HFF-Myc (cell line): ENCODE results near the gene NCKAP1.

Experiments
- DNase-seq: peaks from one replicate; pipeline ENCODE4 v3.0.0-alpha.2; 2011; ENCODE audit warnings: low read depth; ENCODE audit errors: extremely low read depth
- H3K4me3 ChIP-seq: replicated peaks from 2 replicates; pipeline ENCODE4 v1.5.1; 2011; ENCODE audit warnings: low read depth, mild to moderate bottlenecking, control low read depth, low read length
- TF ChIP-seq, protein P1 (sequence below): IDR thresholded peaks from 2 replicates; pipeline ENCODE4 v1.5.1; 2012; ENCODE audit warnings: mild to moderate bottlenecking, low read depth, low read length, control low read depth; ENCODE audit errors: missing control alignments

NCKAP1 gene

DNA sequence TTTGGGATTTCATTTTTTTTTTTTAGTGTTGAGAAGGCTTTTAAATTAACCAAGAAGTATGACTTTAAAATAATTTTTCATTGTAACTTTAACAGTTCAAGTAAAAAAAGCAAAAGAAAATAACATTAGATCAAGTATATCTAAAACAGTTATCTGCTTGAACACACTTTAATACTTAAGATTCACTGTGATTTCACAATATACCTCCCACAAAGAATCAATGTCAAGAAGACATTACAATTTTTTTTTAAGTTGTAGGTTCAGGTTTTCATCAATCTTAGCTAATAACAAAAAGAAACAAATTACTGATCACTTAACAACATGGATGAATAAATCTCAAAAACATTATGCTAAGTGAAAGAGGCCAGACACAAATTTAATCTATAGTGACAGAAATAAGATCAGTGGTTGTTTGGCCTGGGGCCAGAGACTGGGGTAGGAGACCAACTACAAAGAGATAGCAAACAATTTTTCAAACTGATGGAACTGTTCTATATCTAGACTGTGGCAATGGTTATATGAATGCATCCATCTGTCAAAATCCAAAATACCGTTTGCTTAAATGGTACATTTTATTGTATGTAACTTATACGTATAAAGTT, 97.0 kb downstream of the NCKAP1 start:
- H3K4me3 ChIP-seq: no peak overlapping the region
- TF ChIP-seq, protein P1, sequence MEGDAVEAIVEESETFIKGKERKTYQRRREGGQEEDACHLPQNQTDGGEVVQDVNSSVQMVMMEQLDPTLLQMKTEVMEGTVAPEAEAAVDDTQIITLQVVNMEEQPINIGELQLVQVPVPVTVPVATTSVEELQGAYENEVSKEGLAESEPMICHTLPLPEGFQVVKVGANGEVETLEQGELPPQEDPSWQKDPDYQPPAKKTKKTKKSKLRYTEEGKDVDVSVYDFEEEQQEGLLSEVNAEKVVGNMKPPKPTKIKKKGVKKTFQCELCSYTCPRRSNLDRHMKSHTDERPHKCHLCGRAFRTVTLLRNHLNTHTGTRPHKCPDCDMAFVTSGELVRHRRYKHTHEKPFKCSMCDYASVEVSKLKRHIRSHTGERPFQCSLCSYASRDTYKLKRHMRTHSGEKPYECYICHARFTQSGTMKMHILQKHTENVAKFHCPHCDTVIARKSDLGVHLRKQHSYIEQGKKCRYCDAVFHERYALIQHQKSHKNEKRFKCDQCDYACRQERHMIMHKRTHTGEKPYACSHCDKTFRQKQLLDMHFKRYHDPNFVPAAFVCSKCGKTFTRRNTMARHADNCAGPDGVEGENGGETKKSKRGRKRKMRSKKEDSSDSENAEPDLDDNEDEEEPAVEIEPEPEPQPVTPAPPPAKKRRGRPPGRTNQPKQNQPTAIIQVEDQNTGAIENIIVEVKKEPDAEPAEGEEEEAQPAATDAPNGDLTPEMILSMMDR: no peak
- DNase-seq: no peak

DNA sequence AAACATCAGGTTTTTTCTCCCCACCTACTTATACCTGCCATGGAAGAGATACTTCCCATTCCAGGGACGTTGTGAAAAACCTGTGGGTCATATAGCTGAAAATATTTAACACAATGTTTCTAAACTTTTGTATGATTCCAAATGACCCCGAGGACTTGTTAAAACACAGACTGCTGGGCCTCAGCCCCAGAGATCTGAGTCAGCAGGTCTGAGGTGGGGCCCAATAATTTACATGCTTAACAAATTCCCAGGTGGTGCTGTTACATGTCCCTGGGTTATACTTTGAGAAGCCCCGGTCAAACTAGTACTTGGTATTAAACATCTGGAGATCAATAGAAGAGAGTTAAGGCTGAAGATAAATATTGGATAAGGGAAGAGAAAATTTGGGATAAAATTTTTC, 100.4 kb downstream of the NCKAP1 start:
- H3K4me3 ChIP-seq: no peak overlapping the region
- DNase-seq: no peak
- TF ChIP-seq, protein P1: no peak

DNA sequence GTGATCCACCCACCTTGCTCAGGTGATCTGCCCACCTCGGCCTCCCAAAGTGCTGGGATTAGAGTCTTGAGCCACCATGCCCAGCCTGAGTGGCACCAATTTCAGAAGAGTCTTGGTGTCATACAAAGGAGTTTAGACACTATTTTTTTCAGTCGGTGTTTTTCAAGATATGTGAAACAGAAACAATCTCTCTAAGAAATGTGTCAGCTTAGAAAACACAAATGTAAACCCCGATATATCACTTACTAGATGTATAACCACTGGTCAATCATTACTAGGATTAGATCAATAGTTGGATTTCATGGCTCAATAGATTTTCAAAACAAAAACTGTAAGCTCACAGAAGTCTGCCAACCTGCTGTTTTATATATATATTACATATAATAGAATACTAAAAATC, 104.6 kb downstream of the NCKAP1 start:
- DNase-seq: no peak
- no peak overlapping the region for H3K4me3 ChIP-seq
- TF ChIP-seq, protein P1: no peak

DNA sequence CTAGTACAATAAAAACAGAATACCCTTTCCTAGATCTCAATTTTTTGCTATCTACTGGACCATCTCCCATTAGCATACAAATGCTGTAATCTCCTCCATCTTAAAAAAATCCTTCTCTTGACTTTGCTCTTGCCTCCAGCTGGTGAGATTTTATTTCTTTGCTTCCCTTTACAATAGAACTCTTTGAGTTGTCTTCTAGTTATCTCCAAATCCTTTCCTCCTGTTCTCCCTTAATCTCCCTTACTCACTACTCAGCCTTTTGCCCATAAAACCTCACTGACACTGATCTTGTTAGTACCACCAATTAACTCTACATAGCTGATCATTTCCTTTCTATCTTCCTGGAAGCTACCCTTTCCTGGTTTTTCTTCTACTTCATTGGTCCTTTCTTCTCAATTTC, 108.3 kb downstream of the NCKAP1 start:
- DNase-seq: no peak
- TF ChIP-seq, protein P1: no peak
- H3K4me3 ChIP-seq: no peak overlapping the region

DNA sequence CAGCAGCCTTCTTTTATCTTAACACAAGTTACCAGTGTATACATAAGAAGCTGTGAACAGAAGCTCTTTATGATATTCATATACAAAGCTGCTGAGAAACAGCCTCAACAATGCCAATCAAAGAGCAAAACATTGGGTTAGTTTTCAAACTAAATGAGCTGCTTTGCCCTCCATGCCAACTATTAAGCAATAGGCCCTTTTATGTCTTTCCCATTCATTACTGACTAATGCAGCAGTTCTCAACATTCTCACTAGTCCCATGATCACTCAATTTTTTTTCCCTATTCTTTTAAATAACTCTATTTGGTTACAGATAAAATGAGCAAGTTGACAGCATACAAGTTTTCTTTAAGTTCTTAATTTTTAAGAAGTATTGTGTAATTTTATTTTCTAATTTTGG, 114.0 kb downstream of the NCKAP1 start:
- DNase-seq: no peak
- TF ChIP-seq, protein P1: no peak
- no peak overlapping the region for H3K4me3 ChIP-seq

DNA sequence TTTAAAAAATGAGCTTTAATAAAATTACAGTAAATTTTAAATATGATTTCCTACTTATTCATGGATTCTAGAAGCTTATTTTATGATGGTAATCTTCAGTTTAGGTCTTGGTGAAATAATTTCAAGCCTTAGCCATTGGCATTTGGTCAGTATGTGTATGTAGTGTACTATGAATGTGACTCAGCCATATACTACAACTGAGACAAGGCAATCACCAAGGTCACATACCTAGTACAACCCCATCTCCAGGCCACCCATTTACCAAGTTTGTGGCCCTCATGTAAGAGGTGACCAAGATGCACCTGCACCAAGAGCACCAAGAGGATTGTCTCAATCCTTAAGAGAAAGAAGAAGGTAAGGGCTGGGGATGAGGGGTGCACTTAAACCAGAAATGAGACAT, 117.0 kb downstream of the NCKAP1 start:
- no peak for DNase-seq
- H3K4me3 ChIP-seq: no peak overlapping the region
- TF ChIP-seq, protein P1: no peak

DNA sequence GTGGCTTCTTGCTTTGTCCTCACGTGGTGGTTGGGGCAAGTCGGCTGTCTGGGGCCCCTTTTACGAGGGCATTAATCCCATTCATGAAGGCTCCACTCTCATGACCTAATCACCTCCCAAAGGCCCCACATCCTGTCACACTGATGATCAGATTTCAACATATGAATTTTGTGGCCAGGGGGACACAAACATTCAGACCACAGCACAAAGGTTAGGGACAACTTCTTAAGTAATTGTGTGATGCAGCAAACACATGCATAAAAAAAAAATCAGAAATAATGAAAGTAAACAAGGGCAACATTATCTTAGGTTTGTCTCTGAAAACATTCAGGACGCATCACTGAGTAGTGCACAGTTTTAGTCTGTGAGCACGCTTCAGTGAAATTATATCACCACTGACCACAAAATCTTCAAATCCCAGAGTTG, 117.6 kb downstream of the NCKAP1 start:
- no peak overlapping the region for H3K4me3 ChIP-seq
- DNase-seq: no peak
- TF ChIP-seq, protein P1: no peak
